ENCODE measurements around the gene CD209. TPM values are rescaled to one million over a fixed set of nuclear protein-coding genes. Genes with fewer than 3 reads are reported as not detected.

CD209 gene
- total and polyA plus RNA-seq, 9 of the 15 experiments (the other 6 are each of a cell fraction or from before 2014, with no cell fraction given), result 0.01 TPM; not detected in 8

GRCh38 chr19:7787602-7788177 is 40.4 kb upstream of the CD209 start:
- DNase-seq (ENCODE audit: extremely low read depth in 1 of 4, low spot score in 3 of 4), result no peak
- Histone ChIP-seq H3K4me2 (ENCODE audit: insufficient read depth, low read length) (no peak overlapping the region), H3K27ac (ENCODE audit: extremely low read depth, low read depth, low read length) (no peak overlapping the region), H3K27me3 (ENCODE audit: control insufficient read depth in 2 of 2, insufficient read depth in 2 of 2, low read length in 2 of 2) (peaks cover 0 to 25% of the 10 kb centered on the region in 2 experiments; a peak in 3 of 5 replicates), H3K9me1 (ENCODE audit: control insufficient read depth, insufficient read depth, low read length) (no peaks in the 10 kb centered on the region), H2AFZ (ENCODE audit: low read depth, low read length) (no peak overlapping the region), H3K4me3 (no peak overlapping the region), H4K20me1 (replicated peaks; ENCODE audit: control insufficient read depth, insufficient read depth, low read length) (no peaks in the 10 kb centered on the region), H3K9ac (ENCODE audit: insufficient read depth in 1 of 2, low read depth in 2 of 2, low read length in 2 of 2) (no peak overlapping the region), H3K36me3 (ENCODE audit: control insufficient read depth, insufficient read depth, low read length) (no peaks in the 10 kb centered on the region), H3K4me1 (replicated peaks in 1 of 2; ENCODE audit: control insufficient read depth in 2 of 2, insufficient read depth in 2 of 2, low read length in 2 of 2) (peaks cover 0 to 16% of the 10 kb centered on the region in 2 experiments; a peak in 2 of 5 replicates), H3K9me3 (replicated peaks; ENCODE audit: control insufficient read depth, insufficient read depth, low read depth, low read length) (no peaks in the 10 kb centered on the region), H3K79me2 (ENCODE audit: control insufficient read depth, insufficient read depth, low read length) (no peaks in the 10 kb centered on the region)
- no peak for ATAC-seq
- FAIRE-seq, result no peak
- no TSS peak for BruUV-seq (replicated peaks)
- WGBS (ENCODE audit: insufficient coverage, low coverage, missing lambda C conversion rate), result 13% methylated on average over 16 of the region's 22 CpGs
- in situ Hi-C loops (cut with MboI), result no loop called here
- intact Hi-C loops (cut with micrococcal nuclease), result no loop called here
- ChIA-PET POLR2A (no interaction called here), CTCF (ENCODE audit: low intra/inter-chr PET ratio) (no interaction called here)
- TF ChIP-seq, protein P1, sequence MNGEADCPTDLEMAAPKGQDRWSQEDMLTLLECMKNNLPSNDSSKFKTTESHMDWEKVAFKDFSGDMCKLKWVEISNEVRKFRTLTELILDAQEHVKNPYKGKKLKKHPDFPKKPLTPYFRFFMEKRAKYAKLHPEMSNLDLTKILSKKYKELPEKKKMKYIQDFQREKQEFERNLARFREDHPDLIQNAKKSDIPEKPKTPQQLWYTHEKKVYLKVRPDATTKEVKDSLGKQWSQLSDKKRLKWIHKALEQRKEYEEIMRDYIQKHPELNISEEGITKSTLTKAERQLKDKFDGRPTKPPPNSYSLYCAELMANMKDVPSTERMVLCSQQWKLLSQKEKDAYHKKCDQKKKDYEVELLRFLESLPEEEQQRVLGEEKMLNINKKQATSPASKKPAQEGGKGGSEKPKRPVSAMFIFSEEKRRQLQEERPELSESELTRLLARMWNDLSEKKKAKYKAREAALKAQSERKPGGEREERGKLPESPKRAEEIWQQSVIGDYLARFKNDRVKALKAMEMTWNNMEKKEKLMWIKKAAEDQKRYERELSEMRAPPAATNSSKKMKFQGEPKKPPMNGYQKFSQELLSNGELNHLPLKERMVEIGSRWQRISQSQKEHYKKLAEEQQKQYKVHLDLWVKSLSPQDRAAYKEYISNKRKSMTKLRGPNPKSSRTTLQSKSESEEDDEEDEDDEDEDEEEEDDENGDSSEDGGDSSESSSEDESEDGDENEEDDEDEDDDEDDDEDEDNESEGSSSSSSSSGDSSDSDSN (IDR thresholded peaks at IDR 0.05; ENCODE audit: borderline replicate concordance in 1 of 2, low read depth in 2 of 2, low read length in 2 of 2), result no peak
- no peak for TF ChIP-seq ELF2 (CRISPR knock-in tag; IDR thresholded peaks at IDR 0.05)
- no peak for TF ChIP-seq PRDM10 (IDR thresholded peaks at IDR 0.05; ENCODE audit: partially characterized antibody)
- TF ChIP-seq PRPF4 (IDR thresholded peaks at IDR 0.05; ENCODE audit: insufficient read depth, low read depth, low read length, poor library complexity, severe bottlenecking), result no peak
- TF ChIP-seq ZNF282 (CRISPR knock-in tag; IDR thresholded peaks at IDR 0.05), result no peak
- TF ChIP-seq TEAD2 (tag; IDR thresholded peaks at IDR 0.05), result no peak
- no peak for TF ChIP-seq HMG20A (CRISPR knock-in tag; conservative IDR thresholded peaks at IDR 0.05)
- no peak for TF ChIP-seq GMEB1 (CRISPR knock-in tag; IDR thresholded peaks at IDR 0.05)
- 0 out of 2 replicates have a peak, but pooled peaks have one; percentile 35 for TF ChIP-seq BCOR (IDR thresholded peaks at IDR 0.05)
- TF ChIP-seq GABPB2 (CRISPR knock-in tag; conservative IDR thresholded peaks at IDR 0.05), result no peak
- no peak for TF ChIP-seq BRCA1 (IDR thresholded peaks at IDR 0.05)
- no peak for TF ChIP-seq BRCA1 (CRISPR knock-in tag; IDR thresholded peaks at IDR 0.05)
- TF ChIP-seq SETDB1 (IDR thresholded peaks at IDR 0.05; ENCODE audit: low read length), result no peak
- TF ChIP-seq RBM25 (IDR thresholded peaks at IDR 0.05; ENCODE audit: low read depth, low read length, severe bottlenecking), result peak; percentile 53
- no peak for TF ChIP-seq SMAD2 (IDR thresholded peaks at IDR 0.05; ENCODE audit: low read depth, low read length)
- TF ChIP-seq TSC22D4 (tag; IDR thresholded peaks at IDR 0.05), result no peak
- no peak for TF ChIP-seq BACH1 (tag; IDR thresholded peaks at IDR 0.05)

Measured in K562 (cell line).